Measurements from ENCODE around the gene PAK5.

- TF ChIP-seq CTCF (IDR thresholded peaks at IDR 0.05) (no peak), POLR2A (IDR thresholded peaks at IDR 0.05) (no peak)
These were observed 250.2 kb downstream of the PAK5 start for GRCh38 chr20:9588706-9589105.

All from esophagus squamous epithelium (tissue), 4 donors.